ENCODE measurements around the gene WSCD1. TPM values are rescaled to one million over a fixed set of nuclear protein-coding genes. Genes with fewer than 3 reads are reported as not detected.

Gene WSCD1
- total and polyA plus RNA-seq, 2 donors (not counting 1 experiment from before 2014, with no cell fraction given) = not detected

DNA sequence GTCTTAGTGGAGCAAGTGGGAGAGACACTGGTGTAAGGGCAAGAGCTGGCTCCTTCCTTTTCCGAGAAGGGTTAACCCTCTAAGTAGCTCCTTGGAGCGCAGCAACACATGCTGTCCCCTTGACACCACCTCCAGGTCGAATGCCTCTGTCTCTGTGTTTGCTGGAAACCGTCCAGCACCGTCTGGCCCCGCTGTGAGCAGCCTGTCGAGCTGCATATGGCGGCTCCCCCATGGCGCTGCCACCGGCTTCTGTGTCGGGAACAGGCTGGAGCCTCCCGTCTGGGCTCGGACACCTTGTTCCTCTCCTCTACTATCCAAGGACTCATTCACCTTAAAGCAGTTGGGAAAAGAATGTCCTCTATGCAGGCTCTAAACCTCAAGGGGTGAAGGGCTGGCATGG, 28.9 kb upstream of the WSCD1 start:
- intact Hi-C loops (cut with micrococcal nuclease) = no loop called here
- Histone ChIP-seq H3K9me3 (ENCODE audit: control extremely low read depth in 1 of 3, control insufficient read depth in 2 of 3, insufficient read depth in 1 of 3, low read length in 2 of 3) (peaks cover 0 to 3% (median 0%) of the 10 kb centered on the region in 3 donors), H3K36me3 (replicated peaks in 1 of 2; ENCODE audit: control extremely low read depth in 1 of 2, control insufficient read depth in 1 of 2, extremely low read depth in 1 of 2, insufficient read depth in 2 of 2, low read length in 1 of 2) (no peaks in the 10 kb centered on the region), H3K27ac (ENCODE audit: low read length in 2 of 2) (no peak overlapping the region), H4K20me1 (ENCODE audit: control insufficient read depth, insufficient read depth, low read length, poor library complexity, severe bottlenecking) (no peaks in the 10 kb centered on the region), H2AFZ (ENCODE audit: insufficient read depth, low read depth, low read length, poor library complexity, severe bottlenecking) (no peak overlapping the region), H3K4me1 (ENCODE audit: control insufficient read depth in 2 of 2, insufficient read depth in 2 of 2, low read length in 2 of 2) (no peaks in the 10 kb centered on the region), H3K4me2 (replicated peaks; ENCODE audit: low read depth, low read length, poor library complexity, severe bottlenecking) (no peak overlapping the region), H3K79me2 (ENCODE audit: control insufficient read depth, insufficient read depth, low read length) (no peaks in the 10 kb centered on the region), H3K9ac (ENCODE audit: low read length) (no peak overlapping the region), H3K27me3 (replicated peaks in 1 of 4; ENCODE audit: control extremely low read depth in 1 of 4, control insufficient read depth in 3 of 4, insufficient read depth in 4 of 4, low read length in 3 of 4) (no peaks in the 10 kb centered on the region), H3K4me3 (ENCODE audit: control extremely low read depth in 1 of 5, extremely low read depth in 1 of 5, insufficient read depth in 1 of 5, low read depth in 2 of 5, low read length in 4 of 5) (no peak overlapping the region)
- ChIA-PET POLR2A (no interaction called here), CTCF (no interaction called here)
- Mint-ChIP-seq H3K27me3 (peaks cover 3% of the 10 kb centered on the region), H3K4me3 (no peak overlapping the region), H3K27ac (no peak overlapping the region), H3K9me3 (ENCODE audit: insufficient read depth) (no peaks in the 10 kb centered on the region), H3K4me1 (no peaks in the 10 kb centered on the region)
- DNase-seq (no peak), ATAC-seq (ENCODE audit: low read depth) (no peak)
- WGBS (ENCODE audit: insufficient coverage) = 81% methylated on average over 12 of the region's 13 CpGs
- TF ChIP-seq EZH2 (IDR thresholded peaks at IDR 0.05; ENCODE audit: borderline replicate concordance, insufficient read depth, low read depth, low read length, poor library complexity, severe bottlenecking) = no peak
- TF ChIP-seq, protein P1, sequence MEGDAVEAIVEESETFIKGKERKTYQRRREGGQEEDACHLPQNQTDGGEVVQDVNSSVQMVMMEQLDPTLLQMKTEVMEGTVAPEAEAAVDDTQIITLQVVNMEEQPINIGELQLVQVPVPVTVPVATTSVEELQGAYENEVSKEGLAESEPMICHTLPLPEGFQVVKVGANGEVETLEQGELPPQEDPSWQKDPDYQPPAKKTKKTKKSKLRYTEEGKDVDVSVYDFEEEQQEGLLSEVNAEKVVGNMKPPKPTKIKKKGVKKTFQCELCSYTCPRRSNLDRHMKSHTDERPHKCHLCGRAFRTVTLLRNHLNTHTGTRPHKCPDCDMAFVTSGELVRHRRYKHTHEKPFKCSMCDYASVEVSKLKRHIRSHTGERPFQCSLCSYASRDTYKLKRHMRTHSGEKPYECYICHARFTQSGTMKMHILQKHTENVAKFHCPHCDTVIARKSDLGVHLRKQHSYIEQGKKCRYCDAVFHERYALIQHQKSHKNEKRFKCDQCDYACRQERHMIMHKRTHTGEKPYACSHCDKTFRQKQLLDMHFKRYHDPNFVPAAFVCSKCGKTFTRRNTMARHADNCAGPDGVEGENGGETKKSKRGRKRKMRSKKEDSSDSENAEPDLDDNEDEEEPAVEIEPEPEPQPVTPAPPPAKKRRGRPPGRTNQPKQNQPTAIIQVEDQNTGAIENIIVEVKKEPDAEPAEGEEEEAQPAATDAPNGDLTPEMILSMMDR (IDR thresholded peaks at IDR 0.05) = no peak

DNA sequence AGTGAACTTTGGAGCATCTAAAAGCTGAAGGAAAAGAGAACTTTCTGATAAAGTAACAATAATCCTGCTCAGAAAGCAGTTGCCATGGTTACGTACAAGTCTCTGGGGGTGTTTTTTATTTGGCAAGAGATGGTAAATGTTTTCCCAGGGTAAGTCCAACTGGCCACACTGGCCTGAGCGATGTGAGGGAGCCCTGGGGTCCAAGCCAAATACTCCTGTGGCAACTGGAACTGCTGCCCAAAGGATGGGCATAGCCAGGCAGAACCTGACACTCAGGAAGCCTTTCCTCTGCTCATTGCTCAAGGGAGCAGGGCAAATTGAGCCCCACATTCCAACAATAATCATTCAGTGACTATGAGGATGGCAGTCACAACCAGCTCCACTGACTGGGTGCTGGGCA, 26.8 kb upstream of the WSCD1 start:
- Histone ChIP-seq H3K4me2 (replicated peaks; ENCODE audit: low read depth, low read length, poor library complexity, severe bottlenecking) (no peak overlapping the region), H2AFZ (ENCODE audit: insufficient read depth, low read depth, low read length, poor library complexity, severe bottlenecking) (no peak overlapping the region), H3K27me3 (replicated peaks in 1 of 4; ENCODE audit: control extremely low read depth in 1 of 4, control insufficient read depth in 3 of 4, insufficient read depth in 4 of 4, low read length in 3 of 4) (no peaks in the 10 kb centered on the region), H3K4me1 (ENCODE audit: control insufficient read depth in 2 of 2, insufficient read depth in 2 of 2, low read length in 2 of 2) (no peaks in the 10 kb centered on the region), H3K9me3 (ENCODE audit: control extremely low read depth in 1 of 3, control insufficient read depth in 2 of 3, insufficient read depth in 1 of 3, low read length in 2 of 3) (peaks cover 0 to 3% (median 0%) of the 10 kb centered on the region in 3 donors), H3K36me3 (replicated peaks in 1 of 2; ENCODE audit: control extremely low read depth in 1 of 2, control insufficient read depth in 1 of 2, extremely low read depth in 1 of 2, insufficient read depth in 2 of 2, low read length in 1 of 2) (no peaks in the 10 kb centered on the region), H4K20me1 (ENCODE audit: control insufficient read depth, insufficient read depth, low read length, poor library complexity, severe bottlenecking) (no peaks in the 10 kb centered on the region), H3K79me2 (ENCODE audit: control insufficient read depth, insufficient read depth, low read length) (no peaks in the 10 kb centered on the region), H3K9ac (ENCODE audit: low read length) (no peak overlapping the region), H3K27ac (ENCODE audit: low read length in 2 of 2) (no peak overlapping the region), H3K4me3 (ENCODE audit: control extremely low read depth in 1 of 5, extremely low read depth in 1 of 5, insufficient read depth in 1 of 5, low read depth in 2 of 5, low read length in 4 of 5) (no peak overlapping the region)
- Mint-ChIP-seq H3K4me3 (no peak overlapping the region), H3K27ac (no peak overlapping the region), H3K4me1 (no peaks in the 10 kb centered on the region), H3K27me3 (peaks cover 3% of the 10 kb centered on the region), H3K9me3 (ENCODE audit: insufficient read depth) (no peaks in the 10 kb centered on the region)
- ChIA-PET CTCF (no interaction called here), POLR2A (no interaction called here)
- no peak for ATAC-seq (ENCODE audit: low read depth)
- intact Hi-C loops (cut with micrococcal nuclease) = no loop called here
- no peak for DNase-seq
- TF ChIP-seq, protein P1 (IDR thresholded peaks at IDR 0.05) = no peak
- TF ChIP-seq EZH2 (IDR thresholded peaks at IDR 0.05; ENCODE audit: borderline replicate concordance, insufficient read depth, low read depth, low read length, poor library complexity, severe bottlenecking) = no peak
- WGBS (ENCODE audit: insufficient coverage) = 87% methylated on average over 2 of the region's 2 CpGs
